Activated naive CD4-positive, alpha-beta T cell (primary cell): ENCODE measurements around the gene TENT5C.

ENCODE experiments used
- DNase-seq, 4 experiments: peaks; one replicate each; lab custom pipeline; 2025; lab: John Stamatoyannopoulos, UW

Gene TENT5C

DNA sequence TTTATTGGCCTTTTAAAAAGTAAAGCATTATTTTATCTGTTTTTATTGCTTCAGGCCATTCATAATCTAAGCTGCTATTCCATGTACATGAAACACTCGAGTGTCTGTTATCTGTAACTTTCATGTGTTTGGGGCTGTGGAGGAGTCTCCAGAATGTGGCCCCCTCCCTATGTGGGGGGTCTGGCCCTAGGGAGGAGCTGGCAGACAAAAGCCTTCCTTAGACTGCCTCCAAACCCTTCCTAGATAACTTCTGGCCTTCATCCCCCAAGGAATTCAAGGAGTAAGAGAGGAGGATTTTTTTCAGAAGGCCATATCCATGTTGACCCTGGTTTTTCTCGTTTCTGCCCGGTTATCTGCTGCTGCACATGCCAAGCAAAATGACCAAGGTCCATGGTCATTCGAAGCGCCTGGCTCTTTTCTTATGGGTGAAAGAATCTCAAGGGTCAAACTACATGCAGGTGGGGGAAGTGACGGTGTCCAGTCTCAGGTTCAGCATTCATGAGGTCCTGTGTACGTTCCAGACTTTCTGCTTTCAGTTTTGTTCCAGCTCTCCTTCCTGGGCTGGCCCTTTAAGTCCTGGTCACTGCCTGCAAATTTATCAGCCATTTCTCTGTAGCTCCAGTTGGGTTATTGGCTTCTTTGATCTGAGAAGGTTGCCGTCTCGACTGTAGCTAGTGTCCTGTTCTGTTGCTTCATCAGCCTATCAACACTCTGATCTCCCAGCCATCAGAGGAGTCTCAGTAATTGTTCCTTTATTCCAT is 8.3 kb downstream of the TENT5C start:
- DNase-seq = no peak

DNA sequence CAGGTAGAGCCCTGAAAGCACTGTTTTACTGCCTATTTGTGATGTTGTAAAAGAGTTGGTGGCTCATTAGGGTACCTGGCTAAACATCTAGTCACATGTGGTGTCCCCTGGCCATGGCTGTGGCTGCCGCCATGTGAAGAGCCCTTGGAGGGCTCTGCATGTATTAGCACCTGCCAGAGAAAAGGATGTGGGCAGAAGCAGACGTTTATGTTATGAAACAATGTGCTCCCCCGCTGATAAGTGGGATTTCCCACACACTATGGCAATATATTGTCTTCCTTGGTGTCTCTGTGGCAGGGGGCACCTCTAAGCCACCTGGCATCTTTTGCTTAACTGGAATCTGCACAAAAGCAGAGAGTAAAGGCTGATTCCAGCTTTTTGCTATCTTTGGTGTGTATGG is 9.6 kb downstream of the TENT5C start:
- DNase-seq = no peak

DNA sequence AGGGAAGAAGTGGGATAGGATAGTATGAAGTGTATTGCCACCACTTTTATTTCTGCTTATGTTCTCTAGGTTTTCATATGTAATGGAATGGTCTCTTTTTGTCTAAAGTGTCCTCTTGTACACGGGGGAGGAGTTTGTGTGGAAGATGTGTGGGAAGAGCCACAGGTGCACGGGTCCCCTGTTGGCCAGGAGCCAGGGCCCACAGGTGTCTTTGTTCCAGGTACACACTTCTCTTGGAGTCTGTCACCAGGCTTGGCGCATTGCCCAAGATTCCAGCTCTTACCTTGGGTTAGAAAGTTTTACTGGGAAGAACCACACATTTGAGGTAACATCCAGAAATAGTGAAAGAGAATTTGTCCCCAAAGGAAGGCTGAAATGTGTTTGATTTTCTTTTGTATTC is 10.5 kb downstream of the TENT5C start:
- DNase-seq = no peak

DNA sequence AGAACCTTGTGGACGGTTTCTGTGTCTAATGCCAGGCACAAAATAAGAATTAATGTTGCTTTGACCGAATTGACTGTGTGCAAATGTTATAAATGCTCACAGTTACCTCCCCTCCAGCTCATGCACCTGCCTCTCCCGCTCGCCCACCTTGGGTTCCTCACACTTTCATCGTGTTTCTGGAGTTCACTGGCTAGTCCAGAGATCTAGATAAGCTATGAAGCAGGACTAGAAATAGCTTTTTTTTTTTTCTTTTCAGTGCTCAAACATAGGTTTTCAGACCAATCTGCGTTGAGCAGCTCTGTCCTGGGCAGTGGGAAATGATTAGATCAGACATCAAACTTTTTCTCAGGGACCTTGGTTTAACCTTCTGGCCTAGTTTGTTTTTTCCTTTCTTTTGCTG is 11.1 kb downstream of the TENT5C start:
- DNase-seq = no peak

DNA sequence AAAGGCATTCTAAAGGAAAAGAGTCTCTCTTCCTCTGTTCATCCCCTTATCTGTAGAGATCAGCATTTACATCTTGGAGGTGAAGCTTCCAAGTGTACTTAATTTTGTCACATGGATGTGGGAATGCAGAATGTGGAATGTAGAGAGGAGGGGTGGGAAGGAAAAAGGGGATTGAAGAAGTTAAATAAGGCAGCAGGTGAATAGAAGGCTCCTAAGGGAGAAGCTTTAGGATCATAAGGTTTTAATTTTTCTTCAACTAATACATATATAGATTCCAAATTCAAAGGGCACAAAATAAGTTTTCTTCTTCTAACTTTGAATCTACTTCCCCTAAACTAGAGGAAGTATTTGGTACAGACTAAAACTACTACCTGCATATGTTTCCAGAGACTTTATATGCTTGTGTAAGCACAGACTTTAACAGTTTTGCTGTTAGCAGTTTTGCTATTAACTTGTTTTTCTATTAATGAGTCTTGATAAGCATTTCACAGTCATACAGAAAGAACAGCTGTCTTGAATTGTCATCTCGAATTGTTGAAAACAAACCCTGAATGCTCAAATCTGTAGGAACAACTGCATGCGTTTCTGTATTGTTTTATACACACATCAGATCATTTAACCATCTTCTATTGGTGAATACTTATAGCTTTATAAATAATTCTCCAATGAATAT is 12.7 kb downstream of the TENT5C start:
- no peak for DNase-seq

DNA sequence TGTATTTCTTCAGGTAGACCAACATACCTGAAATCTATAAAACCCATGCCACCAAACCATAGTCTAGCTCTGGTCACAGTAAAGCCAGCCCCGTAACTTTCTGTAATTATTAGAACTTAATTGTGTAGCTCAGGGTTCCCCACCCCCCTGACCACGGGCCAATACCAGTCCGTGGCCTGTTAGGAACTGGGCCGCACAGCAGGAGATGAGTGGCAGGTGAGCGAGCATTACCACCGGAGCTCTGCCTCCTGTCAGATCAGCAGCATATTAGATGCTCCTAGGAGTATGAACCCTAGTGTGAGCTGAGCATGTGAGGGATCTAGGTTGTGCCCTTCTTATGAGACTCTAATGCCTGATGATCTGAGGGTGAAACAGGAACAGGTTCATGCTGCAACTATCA is 14.6 kb downstream of the TENT5C start:
- no peak for DNase-seq

DNA sequence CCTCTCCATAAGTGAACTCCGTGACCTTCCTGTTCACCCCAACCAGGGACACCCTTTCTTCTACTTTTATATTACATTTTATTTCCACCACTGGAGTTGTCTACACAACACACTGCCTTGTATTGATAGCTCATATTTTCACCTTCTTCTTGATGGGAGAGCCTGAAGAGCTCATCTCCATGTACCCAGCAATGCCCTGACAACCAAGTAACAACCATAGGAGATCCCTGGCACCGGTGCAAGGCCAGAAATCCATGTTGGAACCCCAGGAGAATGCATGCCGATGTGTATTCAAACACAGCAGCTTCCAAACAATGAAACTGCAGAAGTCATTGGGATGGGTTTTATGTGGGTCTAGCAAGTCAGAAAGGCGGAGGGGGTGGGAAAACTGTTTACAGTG is 15.5 kb downstream of the TENT5C start:
- DNase-seq = no peak

DNA sequence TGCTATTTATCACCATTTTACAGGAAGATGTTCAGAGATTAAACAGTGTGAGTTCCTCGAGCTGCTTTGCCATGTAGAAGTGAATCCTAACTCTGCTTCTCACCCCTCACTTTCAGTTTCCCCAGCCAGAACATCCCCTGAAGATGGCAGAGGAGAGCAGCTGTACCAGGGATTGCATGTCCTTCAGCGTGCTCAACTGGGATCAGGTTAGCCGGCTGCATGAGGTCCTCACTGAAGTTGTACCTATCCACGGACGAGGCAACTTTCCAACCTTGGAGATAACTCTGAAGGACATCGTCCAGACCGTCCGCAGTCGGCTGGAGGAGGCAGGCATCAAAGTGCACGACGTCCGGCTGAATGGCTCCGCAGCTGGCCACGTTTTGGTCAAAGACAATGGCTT is 16.9 kb downstream of the TENT5C start:
- no peak for DNase-seq

DNA sequence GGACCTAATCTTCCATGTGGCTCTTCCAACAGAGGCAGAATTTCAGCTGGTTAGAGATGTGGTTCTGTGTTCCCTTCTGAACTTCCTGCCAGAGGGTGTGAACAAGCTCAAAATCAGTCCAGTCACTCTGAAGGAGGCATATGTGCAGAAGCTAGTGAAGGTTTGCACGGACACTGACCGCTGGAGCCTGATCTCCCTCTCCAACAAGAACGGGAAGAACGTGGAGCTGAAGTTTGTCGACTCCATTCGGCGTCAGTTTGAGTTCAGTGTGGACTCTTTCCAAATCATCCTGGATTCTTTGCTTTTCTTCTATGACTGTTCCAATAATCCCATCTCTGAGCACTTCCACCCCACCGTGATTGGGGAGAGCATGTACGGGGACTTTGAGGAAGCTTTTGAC is 17.3 kb downstream of the TENT5C start:
- no peak for DNase-seq

DNA sequence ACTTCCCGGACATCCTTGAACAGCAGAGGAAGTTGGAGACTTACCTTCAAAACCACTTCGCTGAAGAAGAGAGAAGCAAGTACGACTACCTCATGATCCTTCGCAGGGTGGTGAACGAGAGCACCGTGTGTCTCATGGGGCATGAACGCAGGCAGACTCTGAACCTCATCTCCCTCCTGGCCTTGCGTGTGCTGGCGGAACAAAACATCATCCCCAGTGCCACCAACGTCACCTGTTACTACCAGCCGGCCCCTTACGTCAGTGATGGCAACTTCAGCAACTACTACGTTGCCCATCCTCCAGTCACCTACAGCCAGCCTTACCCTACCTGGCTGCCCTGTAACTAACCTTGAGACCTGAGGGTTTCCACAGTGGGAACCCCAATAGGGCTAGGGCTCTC is 17.9 kb downstream of the TENT5C start:
- DNase-seq = no peak

DNA sequence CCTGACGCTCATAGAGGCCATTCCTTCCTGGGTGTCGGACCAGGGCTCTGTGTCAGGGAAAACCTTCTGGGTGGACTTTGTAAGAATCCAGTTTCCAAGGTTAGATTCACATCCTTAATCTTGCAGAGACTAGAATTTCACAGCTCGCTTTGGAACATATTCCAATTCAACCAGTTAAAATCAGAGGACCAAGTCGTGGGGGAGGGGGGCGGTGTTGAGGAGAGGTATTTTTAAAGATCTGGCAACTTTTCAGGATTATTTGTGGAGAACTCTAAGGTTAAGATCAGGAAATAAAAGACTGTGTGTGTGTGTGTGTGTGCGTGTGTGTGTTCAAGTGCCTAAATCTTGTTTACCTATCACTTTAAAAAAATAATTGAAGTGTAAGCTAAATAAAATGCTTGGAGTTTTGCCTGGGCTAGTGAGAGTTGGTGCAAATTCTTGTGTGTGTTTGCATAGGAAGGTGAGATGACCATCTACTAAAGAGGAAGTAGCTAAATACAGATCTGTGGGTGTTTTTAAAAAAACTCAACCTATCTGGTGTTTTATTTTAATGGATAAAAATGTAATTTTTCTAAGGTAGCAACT is 21.8 kb downstream of the TENT5C start:
- no peak for DNase-seq

DNA sequence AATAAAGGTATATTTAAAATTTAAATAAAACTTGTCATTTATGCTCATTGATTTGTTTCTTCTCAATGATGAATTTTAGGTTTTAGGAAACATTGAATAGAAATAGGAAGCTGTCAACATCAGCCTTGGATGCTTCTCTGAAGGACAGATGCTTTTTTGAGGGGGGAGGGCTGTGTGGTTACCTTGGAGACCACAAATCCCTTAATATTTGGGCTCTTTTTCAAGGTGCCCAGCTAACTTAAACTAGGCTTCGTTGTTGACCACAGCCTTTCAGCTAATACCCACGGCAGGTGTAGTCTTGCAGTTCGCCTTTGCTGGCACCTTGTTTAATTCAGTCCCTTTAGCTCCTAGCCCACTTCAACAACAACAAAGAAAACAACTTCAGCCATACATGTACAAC is 22.5 kb downstream of the TENT5C start:
- no peak for DNase-seq

DNA sequence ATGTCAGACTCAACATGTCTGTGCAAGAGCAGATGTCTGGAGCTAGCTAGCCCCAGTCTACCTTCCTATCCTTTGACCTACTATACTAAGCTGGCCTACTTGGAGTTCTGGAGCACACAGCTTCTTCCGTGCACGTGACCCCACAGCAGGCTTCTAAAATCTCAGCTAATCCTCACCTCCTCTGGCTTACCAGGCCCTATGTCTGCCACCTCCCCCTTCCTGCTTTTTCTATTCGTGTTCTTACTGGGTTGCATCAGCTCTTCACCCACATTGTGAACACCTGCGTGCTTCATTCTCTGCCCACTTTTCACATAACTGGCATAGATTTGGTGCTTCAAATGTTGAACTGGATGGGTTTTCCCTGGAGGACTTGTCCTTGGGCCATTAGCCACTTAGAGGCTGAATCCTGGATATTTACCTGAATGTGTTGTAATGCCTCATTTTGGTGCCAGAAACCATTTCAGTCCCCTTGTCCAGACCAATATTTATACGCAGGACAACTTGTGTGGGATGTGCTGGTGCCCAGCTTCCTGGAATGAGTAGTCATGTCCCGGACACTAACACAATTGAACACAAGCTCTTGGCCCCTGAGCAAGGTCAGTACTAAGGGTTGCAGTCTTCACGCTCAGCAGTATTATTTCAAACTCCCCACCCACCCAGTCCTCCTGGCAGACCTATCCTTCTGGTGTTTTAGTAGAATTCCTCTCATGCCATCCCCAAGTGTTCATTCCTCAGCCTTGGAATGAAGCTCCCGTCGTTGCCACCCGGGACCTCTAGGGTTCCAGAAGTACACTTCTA is 24.0 kb downstream of the TENT5C start:
- DNase-seq = no peak

DNA sequence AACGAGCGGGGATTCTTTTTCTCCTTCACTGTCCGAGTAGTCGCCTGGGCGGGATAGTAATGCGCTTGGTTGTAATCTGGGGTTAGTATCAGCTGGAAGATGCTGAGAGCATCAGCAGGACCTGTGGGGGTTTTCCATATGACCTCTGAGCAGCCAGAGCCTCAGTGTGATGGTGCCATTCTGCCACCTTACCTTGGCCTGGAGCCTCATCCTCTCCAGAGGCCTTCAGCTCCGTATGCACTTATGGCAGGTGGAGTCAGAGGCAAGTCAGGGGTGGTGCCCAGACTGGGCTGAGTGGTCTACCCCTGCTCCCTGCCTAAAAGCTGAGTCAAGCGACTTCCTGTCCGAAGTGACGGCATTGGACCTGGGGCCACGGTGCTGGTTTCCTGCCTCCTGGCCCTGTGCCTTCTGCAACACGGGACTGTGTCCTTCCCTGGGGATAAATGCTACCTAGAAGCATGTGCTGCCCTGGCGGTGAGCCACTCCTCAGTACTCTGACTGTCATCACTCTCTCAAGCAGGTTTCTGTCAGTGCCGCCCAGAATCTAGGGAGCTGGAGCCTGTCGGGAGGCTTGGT is 24.7 kb downstream of the TENT5C start:
- no peak for DNase-seq

DNA sequence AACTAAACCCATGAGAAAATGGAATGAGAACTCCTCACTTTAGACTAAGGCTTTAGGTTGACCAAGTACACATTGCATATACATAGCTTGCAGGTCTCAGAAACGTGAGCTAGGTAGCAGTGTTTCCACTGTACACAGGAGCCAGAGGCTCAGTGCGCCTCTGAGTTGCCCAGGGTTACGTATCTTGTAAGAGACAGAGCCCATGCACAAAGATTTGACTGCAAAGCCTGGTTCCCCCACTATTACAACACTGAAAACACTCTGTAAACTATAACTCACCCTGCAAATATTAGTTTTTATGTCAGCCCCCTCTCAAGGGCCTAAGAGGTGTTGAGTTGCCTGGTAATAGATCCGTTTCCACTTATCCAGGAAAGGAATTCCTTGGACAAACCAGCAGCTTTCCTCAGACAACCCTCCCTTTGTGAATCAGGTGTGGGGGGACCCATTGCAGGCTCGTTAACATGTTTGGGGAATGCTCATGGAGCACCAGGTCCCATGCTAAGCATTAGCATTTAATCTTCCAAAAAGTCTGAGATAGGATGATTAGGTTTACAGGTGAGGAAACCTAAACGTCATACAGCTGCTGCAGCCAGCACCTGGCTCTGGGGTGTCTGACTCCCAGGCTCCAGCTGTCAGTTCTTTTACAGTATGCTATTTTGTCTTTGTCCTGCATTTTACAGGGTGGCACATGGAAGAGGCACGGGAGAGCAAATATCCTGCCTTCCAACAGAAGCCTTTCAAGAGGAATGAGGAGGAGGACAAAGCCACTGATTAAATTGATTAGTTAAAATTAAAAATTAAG is 25.7 kb downstream of the TENT5C start:
- no peak for DNase-seq

DNA sequence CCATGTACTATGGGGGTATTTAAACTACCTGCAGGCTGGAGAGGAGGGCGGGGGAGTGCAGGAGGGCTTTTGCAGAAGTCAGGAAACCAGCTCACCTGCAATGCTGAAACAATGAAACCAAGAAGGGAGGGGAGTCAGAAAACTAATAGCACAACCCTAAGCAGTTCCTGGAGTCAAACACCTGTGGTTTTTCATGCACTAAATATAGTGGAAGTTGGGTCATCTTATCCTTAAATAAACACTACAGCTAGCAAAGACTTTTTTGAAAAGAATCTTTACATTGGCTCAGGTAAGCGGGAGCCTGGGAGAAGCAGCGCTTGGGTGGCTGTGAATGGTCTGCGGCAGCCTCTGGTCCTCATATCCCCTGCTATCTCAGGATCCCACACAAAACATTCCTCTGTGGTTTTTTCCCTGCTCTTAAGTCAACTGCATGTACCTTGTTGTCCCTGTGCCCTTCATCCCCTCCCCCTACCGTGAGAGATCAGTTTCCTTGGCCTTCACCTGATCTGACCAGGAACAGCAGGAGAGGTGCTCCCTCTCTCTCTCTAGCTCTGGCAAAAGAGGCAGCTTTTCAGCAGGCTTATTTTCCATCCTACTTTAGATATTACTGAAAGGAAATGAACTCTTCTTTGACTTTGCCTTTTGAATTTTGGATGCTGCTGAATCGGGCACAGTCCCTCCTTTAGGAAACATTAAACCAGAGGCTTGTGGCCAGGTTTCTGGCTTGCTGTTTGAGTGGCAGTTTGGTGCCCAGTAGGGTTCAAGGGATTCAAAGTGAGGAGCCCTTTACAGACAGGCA is 26.6 kb downstream of the TENT5C start:
- no peak for DNase-seq

DNA sequence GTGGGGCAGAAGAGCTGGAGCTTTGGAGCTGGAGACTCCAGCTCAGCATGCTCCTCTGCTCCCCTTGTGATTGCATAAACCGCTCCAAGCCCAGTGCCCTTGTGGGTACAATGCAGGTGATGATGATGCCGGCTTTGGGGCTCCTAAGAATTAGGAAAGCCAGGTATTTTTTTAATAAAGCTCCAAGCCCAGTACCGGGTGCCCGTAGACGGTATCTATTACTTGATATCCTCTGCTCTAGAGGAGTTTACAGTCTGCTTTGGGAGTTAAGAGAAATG is 27.2 kb downstream of the TENT5C start:
- DNase-seq = no peak

DNA sequence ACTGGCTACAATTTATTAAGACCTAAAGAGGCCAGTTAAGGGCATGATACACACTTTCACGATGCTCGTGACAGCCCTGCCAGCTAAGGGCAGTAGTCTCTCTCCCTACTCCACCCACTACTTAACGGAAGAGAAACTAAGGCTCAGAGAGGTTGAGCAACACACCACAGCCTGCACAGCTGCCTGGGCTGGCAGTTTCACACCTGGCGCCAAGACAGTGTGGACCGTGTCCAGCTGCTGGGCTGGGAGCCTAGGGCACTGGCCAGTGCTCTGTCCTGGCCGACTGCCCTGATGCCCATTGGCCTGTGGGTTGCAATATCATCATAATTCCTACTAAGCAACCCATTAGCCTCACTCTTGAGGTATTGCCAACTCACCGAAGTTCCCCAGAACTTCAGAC is 27.6 kb downstream of the TENT5C start:
- DNase-seq = no peak

DNA sequence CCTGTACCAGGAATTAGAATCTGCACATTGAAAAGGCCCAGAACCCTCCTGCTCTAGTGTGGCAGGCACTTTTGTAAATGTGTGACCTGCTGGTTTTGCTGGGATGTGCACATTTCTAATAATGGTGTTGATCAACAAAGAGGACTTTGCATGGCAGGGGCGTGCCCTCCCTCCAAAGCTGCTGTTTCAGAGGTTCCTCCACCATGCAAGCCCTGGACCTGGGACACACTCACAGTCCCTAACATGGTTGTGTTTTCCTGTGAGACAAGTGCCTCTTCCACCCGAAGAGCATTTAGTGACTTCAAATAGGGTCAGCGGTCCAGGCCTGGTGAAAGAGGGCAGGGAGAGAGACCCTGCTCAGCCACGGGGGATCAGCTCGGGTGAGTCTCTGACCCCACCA is 28.1 kb downstream of the TENT5C start:
- no peak for DNase-seq

DNA sequence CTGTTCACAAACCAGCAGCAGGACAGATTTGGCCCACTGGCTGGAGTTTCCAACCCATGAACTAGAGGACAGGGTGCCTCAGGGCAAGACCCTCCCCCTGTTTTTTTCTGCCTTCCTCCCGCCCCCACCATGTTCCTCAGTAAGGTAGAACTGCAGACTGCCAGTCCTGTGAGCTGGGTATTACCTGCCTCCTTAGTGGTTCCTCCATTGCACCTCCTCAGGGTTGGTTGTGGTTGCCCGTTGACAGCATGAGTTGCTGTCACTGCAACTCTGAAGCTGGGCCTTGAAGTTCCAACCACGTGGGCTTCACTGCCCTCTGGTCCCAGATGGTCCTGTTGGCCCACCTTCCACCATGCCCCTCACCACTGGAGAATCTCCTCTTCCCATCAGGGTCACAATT is 28.8 kb downstream of the TENT5C start:
- no peak for DNase-seq

DNA sequence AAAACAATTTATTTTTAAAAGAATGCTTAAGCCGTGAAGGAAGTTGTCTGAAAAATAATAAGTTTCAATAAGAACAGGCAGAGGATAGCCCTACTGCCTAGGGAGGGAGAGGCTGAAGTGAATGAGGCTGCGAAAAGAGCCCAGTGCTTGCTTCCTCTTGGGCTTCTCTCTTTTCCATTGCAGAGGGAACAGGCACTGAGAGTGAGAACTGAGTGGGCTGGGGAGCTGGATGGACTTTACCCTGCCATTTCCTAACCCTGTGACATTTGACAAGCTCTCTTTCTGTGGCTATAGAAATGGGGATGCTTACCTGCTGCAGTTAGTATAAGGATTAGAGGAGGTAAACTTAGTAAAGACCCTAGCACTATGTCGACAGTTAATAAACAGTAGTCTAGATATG is 30.0 kb downstream of the TENT5C start:
- DNase-seq = no peak
